HCT116 (cell line): ENCODE measurements around the gene PAPOLB. TPM values are rescaled to one million over a fixed set of nuclear protein-coding genes. Genes with fewer than 3 reads are reported as not detected.

ENCODE experiments used
- ATAC-seq: fragments of 200-7000 bp; cut with Tn5 transposase; 2 replicates; pipeline ENCODE4 v1.9.1; 2020; ENCODE audit warnings: mild to moderate bottlenecking, moderate library complexity
- BruUV-seq: library from RNA; stranded (reverse); fragments of 400-500 nt; replicated peaks from 2 replicates; lab custom pipeline; 2021; lab: Mats Ljungman, UMichigan
- CTCF ChIA-PET: fragments of 300-600 bp; sonication (Branson Sonifier 250); formaldehyde crosslinking; loops from one replicate; lab custom pipeline; 2021; ENCODE audit warnings: antibody characterized with exemption; lab: Charles Lee
- POLR2A ChIA-PET: fragments of 300-600, 350-600 bp; sonication (Branson Sonifier 250); formaldehyde crosslinking; loops from one replicate; lab custom pipeline; 2021; ENCODE audit warnings: antibody characterized with exemption; lab: Charles Lee
- RAD21 ChIA-PET, 2 experiments: fragments of 300-600 bp; sonication (Branson Sonifier 250); formaldehyde crosslinking; loops; one replicate each; lab custom pipeline; 2023; ENCODE audit warnings: low total read pairs in 2 of 2; ENCODE audit not compliant: uncharacterized antibody in 2 of 2, unreplicated experiment in 2 of 2, low non-redundant PET in 1 of 2; lab: Charles Lee
- DNase-seq: peaks from one replicate; pipeline ENCODE4 v3.0.0-alpha.2; 2010; ENCODE audit warnings: low read depth, low spot score
- H2AFZ ChIP-seq: fragments of 200-600 bp; shearing (Covaris generic), sonication (generic); 2 replicates; pipeline ENCODE4 v1.6.1; 2017; ENCODE audit warnings: low read depth, mixed run types, mixed read lengths, antibody characterized with exemption, low read length; ENCODE audit not compliant: poor library complexity, severe bottlenecking
- H3K27ac ChIP-seq: 2 replicates; pipeline ENCODE4 v1.5.1; 2012; ENCODE audit warnings: low read depth, low read length
- H3K27me3 ChIP-seq: fragments of 200-600 bp; sonication (generic); 2 replicates; pipeline ENCODE4 v1.6.1; 2016; ENCODE audit warnings: mixed run types, low read length, mixed read lengths; ENCODE audit not compliant: insufficient read depth
- H3K36me3 ChIP-seq, 2 experiments: fragments of 200-500 bp in 1 of 2; fragments of 200-600 bp in 1 of 2; sonication (Bioruptor generic) in 1 of 2; sonication (generic) in 1 of 2; 2 replicates each; pipeline versions ENCODE4 v1.5.1 to v1.6.1; 2014 to 2016; ENCODE audit warnings: low read length in 2 of 2, inconsistent platforms in 1 of 2, mixed read lengths in 1 of 2, mixed run types in 1 of 2; ENCODE audit not compliant: insufficient read depth in 2 of 2, control insufficient read depth in 1 of 2
- H3K4me1 ChIP-seq, 2 experiments: fragments of 200-600 bp in 1 of 2; sonication (generic) in 1 of 2; 2 replicates each; pipeline versions ENCODE4 v1.5.1 to v1.6.1; 2012 to 2017; ENCODE audit warnings: low read length in 2 of 2, inconsistent platforms in 1 of 2, mild to moderate bottlenecking in 1 of 2, mixed read lengths in 1 of 2, mixed run types in 1 of 2, moderate library complexity in 1 of 2; ENCODE audit not compliant: insufficient read depth in 2 of 2, control insufficient read depth in 1 of 2
- H3K4me2 ChIP-seq: fragments of 200-600 bp; sonication (generic); 2 replicates; pipeline ENCODE4 v1.6.1; 2017; ENCODE audit warnings: mixed run types, low read length, mixed read lengths
- H3K4me3 ChIP-seq, 2 experiments: fragments of 200-600 bp in 1 of 2; sonication (generic) in 1 of 2; replicated peaks in 1 of 2; 2 replicates each; pipeline ENCODE4 v1.5.1; 2011 to 2016; ENCODE audit warnings: low read length in 2 of 2, control low read depth in 1 of 2, low read depth in 1 of 2, mild to moderate bottlenecking in 1 of 2, mixed read lengths in 1 of 2, mixed run types in 1 of 2
- H3K79me2 ChIP-seq: fragments of 200-600 bp; sonication (generic); 2 replicates; pipeline ENCODE4 v1.6.1; 2017; ENCODE audit warnings: mild to moderate bottlenecking, mixed run types, low read length, moderate library complexity, mixed read lengths; ENCODE audit not compliant: insufficient read depth
- H3K9ac ChIP-seq: fragments of 200-600 bp; sonication (generic); 2 replicates; pipeline ENCODE4 v1.6.1; 2016; ENCODE audit warnings: low read length, mixed read lengths
- H3K9me2 ChIP-seq: fragments of 200-600 bp; sonication (generic), shearing (Covaris generic); 2 replicates; pipeline ENCODE4 v1.6.1; 2017; ENCODE audit warnings: mixed run types, mild to moderate bottlenecking, moderate library complexity; ENCODE audit not compliant: insufficient read depth
- H3K9me3 ChIP-seq, 2 experiments: fragments of 200-500 bp in 1 of 2; fragments of 200-600 bp in 1 of 2; sonication (Bioruptor generic) in 1 of 2; sonication (generic) in 1 of 2; 2 replicates each; pipeline ENCODE4 v1.6.1; 2014 to 2017; ENCODE audit warnings: low read length in 2 of 2, mixed read lengths in 2 of 2, inconsistent platforms in 1 of 2, low read depth in 1 of 2, mild to moderate bottlenecking in 1 of 2, mixed run types in 1 of 2, moderate library complexity in 1 of 2; ENCODE audit not compliant: control insufficient read depth in 1 of 2, insufficient read depth in 1 of 2
- H4K20me1 ChIP-seq: fragments of 200-600 bp; sonication (generic), shearing (Covaris generic); 2 replicates; pipeline ENCODE4 v1.6.1; 2017; ENCODE audit warnings: mixed run types, mild to moderate bottlenecking, moderate library complexity; ENCODE audit not compliant: insufficient read depth
- CEBPB ChIP-seq: IDR thresholded peaks from 2 replicates; pipeline ENCODE4 v1.6.1; 2012; ENCODE audit warnings: low read depth
- EZH2 ChIP-seq: fragments of 200-600 bp; sonication (generic); IDR thresholded peaks from 2 replicates; pipeline ENCODE4 v1.6.1; 2017; ENCODE audit warnings: antibody characterized with exemption, mixed run types
- EZH2phosphoT487 ChIP-seq: fragments of 200-600 bp; IDR thresholded peaks from 2 replicates; pipeline ENCODE4 v1.6.1; 2018; ENCODE audit warnings: antibody characterized with exemption, borderline replicate concordance
- JUND ChIP-seq: IDR thresholded peaks from 2 replicates; pipeline ENCODE4 v1.6.1; 2012
- POLR2AphosphoS5 ChIP-seq: IDR thresholded peaks from 2 replicates; pipeline ENCODE4 v1.6.1; 2011; ENCODE audit warnings: mild to moderate bottlenecking, low read depth, low read length, moderate library complexity
- SP1 ChIP-seq: IDR thresholded peaks from 2 replicates; pipeline ENCODE4 v1.6.1; 2012; ENCODE audit warnings: low read depth
- ZFX ChIP-seq: fragments of 450-650 bp; IDR thresholded peaks from 2 replicates; pipeline ENCODE4 v1.6.1; 2017
- ZNF274 ChIP-seq: fragments of 200-500 bp; sonication (Bioruptor generic); IDR thresholded peaks from 2 replicates; pipeline ENCODE4 v1.6.1; 2014; ENCODE audit warnings: mild to moderate bottlenecking, low read depth, low read length, inconsistent platforms
- intact Hi-C: fragments of 100-400 bp; cut with micrococcal nuclease; formaldehyde crosslinking; loops from 2 replicates; pipeline ENCODE4 v1.10.0; 2022
- total RNA-seq: library from RNA; stranded (reverse); gene quantifications from one replicate; pipeline ENCODE4 v1.2.1, GENCODE V29; 2021; ENCODE audit not compliant: unreplicated experiment

Gene PAPOLB
- total RNA-seq, 1 experiment from 2014 or later, result 0.20 TPM

GRCh38 chr7:4876586-4876985 lies 14.8 kb upstream of the PAPOLB start:
- ChIA-PET RAD21 (no interaction called here), POLR2A (no interaction called here), CTCF (no interaction called here)
- no peaks in the 10 kb centered on the region; a peak in 1 of 4 replicates for H3K36me3 ChIP-seq
- no TSS peak for BruUV-seq
- DNase-seq, result no peak
- no peaks in the 10 kb centered on the region for H3K79me2 ChIP-seq
- H3K27me3 ChIP-seq, result no peaks in the 10 kb centered on the region
- no peak overlapping the region for H3K27ac ChIP-seq
- H3K4me2 ChIP-seq, result no peak overlapping the region
- no peaks in the 10 kb centered on the region for H3K4me1 ChIP-seq
- no peak for TF ChIP-seq ZNF274
- no peak for TF ChIP-seq SP1
- no peak for TF ChIP-seq JUND
- no peak for TF ChIP-seq ZFX
- TF ChIP-seq POLR2AphosphoS5, result no peak
- H3K4me3 ChIP-seq, result no peak overlapping the region
- H2AFZ ChIP-seq, result no peak overlapping the region
- no peaks in the 10 kb centered on the region for H4K20me1 ChIP-seq
- intact Hi-C loops, result no loop called here
- no peak for ATAC-seq
- no peak overlapping the region for H3K9ac ChIP-seq
- no peaks in the 10 kb centered on the region for H3K9me2 ChIP-seq
- H3K9me3 ChIP-seq, result no peaks in the 10 kb centered on the region

GRCh38 chr7:4875391-4875790 lies 13.6 kb upstream of the PAPOLB start:
- Histone ChIP-seq H3K9ac (no peak overlapping the region), H3K27me3 (no peaks in the 10 kb centered on the region), H3K9me2 (no peaks in the 10 kb centered on the region), H2AFZ (no peak overlapping the region), H3K79me2 (no peaks in the 10 kb centered on the region), H3K4me1 (no peaks in the 10 kb centered on the region), H4K20me1 (no peaks in the 10 kb centered on the region), H3K27ac (no peak overlapping the region), H3K36me3 (no peaks in the 10 kb centered on the region; a peak in 1 of 4 replicates), H3K9me3 (no peaks in the 10 kb centered on the region), H3K4me3 (no peak overlapping the region), H3K4me2 (no peak overlapping the region)
- ATAC-seq (no peak), DNase-seq (no peak)
- POLR2A ChIA-PET, result no interaction called here
- no TSS peak for BruUV-seq
- TF ChIP-seq EZH2phosphoT487, result no peak
- TF ChIP-seq EZH2, result no peak
- TF ChIP-seq CEBPB, result no peak
- CTCF ChIA-PET, result no interaction called here
- RAD21 ChIA-PET, result no interaction called here
- intact Hi-C loops, result no loop called here
